ENCODE results near the gene TRIO.
"Not testable (repeated sequence)": the region's sequence is repeated elsewhere in the genome, so short reads cannot be mapped to it uniquely, and the experiment has no call there.

TRIO gene

GRCh38 chr5:14435481-14435880 is 292.3 kb downstream of the TRIO start:
- no peak overlapping the region for H3K27ac ChIP-seq
- H3K4me1 ChIP-seq = peaks cover 0 to 20% (median 7%) of the 10 kb centered on the region in 4 donors
- H3K4me3 ChIP-seq = no peak overlapping the region
- TF ChIP-seq, protein P1, sequence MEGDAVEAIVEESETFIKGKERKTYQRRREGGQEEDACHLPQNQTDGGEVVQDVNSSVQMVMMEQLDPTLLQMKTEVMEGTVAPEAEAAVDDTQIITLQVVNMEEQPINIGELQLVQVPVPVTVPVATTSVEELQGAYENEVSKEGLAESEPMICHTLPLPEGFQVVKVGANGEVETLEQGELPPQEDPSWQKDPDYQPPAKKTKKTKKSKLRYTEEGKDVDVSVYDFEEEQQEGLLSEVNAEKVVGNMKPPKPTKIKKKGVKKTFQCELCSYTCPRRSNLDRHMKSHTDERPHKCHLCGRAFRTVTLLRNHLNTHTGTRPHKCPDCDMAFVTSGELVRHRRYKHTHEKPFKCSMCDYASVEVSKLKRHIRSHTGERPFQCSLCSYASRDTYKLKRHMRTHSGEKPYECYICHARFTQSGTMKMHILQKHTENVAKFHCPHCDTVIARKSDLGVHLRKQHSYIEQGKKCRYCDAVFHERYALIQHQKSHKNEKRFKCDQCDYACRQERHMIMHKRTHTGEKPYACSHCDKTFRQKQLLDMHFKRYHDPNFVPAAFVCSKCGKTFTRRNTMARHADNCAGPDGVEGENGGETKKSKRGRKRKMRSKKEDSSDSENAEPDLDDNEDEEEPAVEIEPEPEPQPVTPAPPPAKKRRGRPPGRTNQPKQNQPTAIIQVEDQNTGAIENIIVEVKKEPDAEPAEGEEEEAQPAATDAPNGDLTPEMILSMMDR (IDR thresholded peaks at IDR 0.05) = no peak
- DNase-seq = no peak
- no peaks in the 10 kb centered on the region for H3K27me3 ChIP-seq
- peaks cover 0 to 16% (median 0%) of the 10 kb centered on the region in 3 donors for H3K36me3 ChIP-seq
- H3K9me3 ChIP-seq = no peaks in the 10 kb centered on the region
- intact Hi-C loops (cut with DNase I; ENCODE audit: low total_unique reads) = no loop called here

DNA sequence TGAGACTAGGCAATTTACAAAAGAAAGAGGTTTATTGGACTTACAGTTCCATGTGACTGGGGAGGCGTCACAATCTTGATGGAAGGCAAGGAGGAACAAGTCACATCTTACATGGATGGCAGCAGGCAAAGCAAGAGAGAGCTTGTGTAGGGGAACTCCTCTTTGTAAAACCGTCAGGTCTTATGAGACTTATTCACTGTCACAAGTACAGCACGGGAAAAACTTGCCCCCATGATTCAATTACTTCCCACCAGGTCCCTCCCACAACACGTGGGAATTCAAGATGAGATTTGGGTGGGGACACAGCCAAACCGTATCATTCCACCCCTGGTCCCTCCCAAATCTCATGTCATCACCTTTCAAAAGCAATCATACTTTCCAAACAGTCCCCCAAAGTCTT is 293.0 kb downstream of the TRIO start:
- DNase-seq; intact Hi-C loops (cut with DNase I; ENCODE audit: low total_unique reads); H3K4me3 ChIP-seq; H3K27ac ChIP-seq; H3K9me3 ChIP-seq; H3K27me3 ChIP-seq: not testable (repeated sequence)
- H3K36me3 ChIP-seq = peaks cover 0 to 16% (median 0%) of the 10 kb centered on the region in 3 donors
- peaks cover 0 to 26% (median 8%) of the 10 kb centered on the region in 4 donors for H3K4me1 ChIP-seq

- Histone ChIP-seq H3K9me3 (no peaks in the 10 kb centered on the region), H3K27ac (no peak overlapping the region), H3K36me3 (peaks cover 0 to 8% (median 0%) of the 10 kb centered on the region in 3 donors), H3K4me1 (peaks cover 0 to 34% (median 12%) of the 10 kb centered on the region in 4 donors), H3K27me3 (no peaks in the 10 kb centered on the region), H3K4me3 (no peak overlapping the region)
- DNase-seq = no peak
- intact Hi-C loops (cut with DNase I; ENCODE audit: low total_unique reads) = no loop called here
- TF ChIP-seq, protein P1 (IDR thresholded peaks at IDR 0.05) = no peak
These were observed 293.8 kb downstream of the TRIO start for GRCh38 chr5:14436801-14437542.

- H3K27ac ChIP-seq = no peak overlapping the region
- TF ChIP-seq, protein P1 (IDR thresholded peaks at IDR 0.05) = no peak
- H3K9me3 ChIP-seq = no peaks in the 10 kb centered on the region
- intact Hi-C loops (cut with DNase I; ENCODE audit: low total_unique reads) = no loop called here
- no peak overlapping the region for H3K4me3 ChIP-seq
- peaks cover 0 to 31% (median 12%) of the 10 kb centered on the region in 4 donors for H3K4me1 ChIP-seq
- H3K36me3 ChIP-seq = peaks cover 0 to 2% (median 0%) of the 10 kb centered on the region in 3 donors
- H3K27me3 ChIP-seq = no peaks in the 10 kb centered on the region
- DNase-seq = no peak
These were observed 295.1 kb downstream of the TRIO start for GRCh38 chr5:14438195-14438606.

DNA sequence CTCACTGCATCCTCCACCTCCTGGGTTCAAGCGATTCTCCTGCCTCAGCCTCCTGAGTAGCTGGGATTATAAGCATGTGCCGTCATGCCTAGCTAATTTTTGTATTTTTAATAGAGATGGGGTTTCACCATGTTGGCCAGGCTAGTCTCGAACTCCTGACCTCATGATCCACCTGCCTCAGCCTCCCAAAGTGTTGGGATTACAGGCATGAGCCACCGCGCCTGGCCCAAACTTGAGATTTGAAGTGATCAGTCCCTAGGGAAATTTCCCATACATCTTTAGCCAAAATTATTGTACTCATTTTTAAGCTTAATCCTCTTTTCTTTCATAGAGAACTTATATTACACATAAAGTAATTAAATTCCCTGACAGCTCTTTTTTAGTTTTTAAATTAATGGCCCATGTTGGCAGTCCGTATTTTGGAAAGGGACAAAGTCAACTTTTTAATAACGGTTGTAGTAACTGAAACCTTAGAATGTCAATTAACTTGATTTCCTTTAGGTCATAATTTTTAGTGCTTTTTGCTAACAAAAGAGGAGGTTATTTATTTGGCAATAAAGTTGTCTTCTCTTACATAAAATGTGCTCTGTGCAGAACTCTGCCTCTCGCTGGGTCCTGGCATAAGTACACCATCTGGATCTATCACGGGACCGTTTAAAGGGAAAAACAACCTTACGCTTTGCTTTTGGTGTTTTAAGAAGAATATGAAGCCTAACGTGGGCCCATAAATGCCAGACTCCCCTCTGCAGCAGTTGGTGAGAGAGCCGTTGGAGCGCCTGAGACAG is 296.1 kb downstream of the TRIO start:
- Histone ChIP-seq H3K36me3 (no peaks in the 10 kb centered on the region), H3K4me1 (peaks cover 0 to 39% (median 12%) of the 10 kb centered on the region in 4 donors), H3K27me3 (no peaks in the 10 kb centered on the region), H3K27ac (peak overlapping the region; percentile 47 to 52), H3K4me3 (no peak overlapping the region), H3K9me3 (no peaks in the 10 kb centered on the region)
- DNase-seq = no peak
- TF ChIP-seq, protein P1 (IDR thresholded peaks at IDR 0.05) = no peak
- intact Hi-C loops (cut with DNase I; ENCODE audit: low total_unique reads) = no loop called here

GRCh38 chr5:14440223-14440581 is 297.1 kb downstream of the TRIO start:
- H3K27ac ChIP-seq = peak overlapping the region; percentile 47 to 52
- no peaks in the 10 kb centered on the region for H3K27me3 ChIP-seq
- peak overlapping the region; percentile 48 to 53 for H3K4me3 ChIP-seq
- H3K9me3 ChIP-seq = no peaks in the 10 kb centered on the region
- H3K36me3 ChIP-seq = no peaks in the 10 kb centered on the region
- peaks cover 0 to 43% (median 12%) of the 10 kb centered on the region in 4 donors for H3K4me1 ChIP-seq
- intact Hi-C loops (cut with DNase I; ENCODE audit: low total_unique reads) = no loop called here
- no peak for DNase-seq
- TF ChIP-seq, protein P1 (IDR thresholded peaks at IDR 0.05) = no peak
